ENCODE results near the gene OR7A5.
"Not testable (repeated sequence)": the region's sequence is repeated elsewhere in the genome, so short reads cannot be mapped to it uniquely, and the experiment has no call there.

The OR7A5 gene

GRCh38 chr19:14784730-14785101, 50.3 kb downstream of the OR7A5 start:
- H3K36me3 ChIP-seq (ENCODE audit: control insufficient read depth in 2 of 2, insufficient read depth in 1 of 2, low read length in 2 of 2); POLR2A ChIA-PET; H3K4me3 ChIP-seq (ENCODE audit: low read depth, low read length); H3K4me1 ChIP-seq (ENCODE audit: control insufficient read depth, insufficient read depth, low read length); H3K27ac ChIP-seq (ENCODE audit: extremely low read depth, low read depth, low read length); H3K9me3 ChIP-seq (ENCODE audit: control insufficient read depth, insufficient read depth, low read depth, low read length): not testable (repeated sequence)
- CTCF ChIA-PET = interaction anchor here (0.6 to 1.0 kb wide), 5 partner anchors 65 to 1852 kb away, joined by 3 read pairs; no protein-coding TSS in a partner anchor
- TF ChIP-seq EGR2 (tag by site-specific recombination; IDR thresholded peaks at IDR 0.05; ENCODE audit: low read depth) = peak; percentile 72; the same call in 1 of the 2 replicates
- TF ChIP-seq ZFHX2 (tag by site-specific recombination; conservative IDR thresholded peaks at IDR 0.05) = peak; percentile 76

- H3K4me1 ChIP-seq (ENCODE audit: control insufficient read depth, insufficient read depth, low read length); H3K9me3 ChIP-seq (ENCODE audit: control insufficient read depth, insufficient read depth, low read depth, low read length); H3K36me3 ChIP-seq (ENCODE audit: control insufficient read depth in 2 of 2, insufficient read depth in 1 of 2, low read length in 2 of 2); H3K27ac ChIP-seq (ENCODE audit: extremely low read depth, low read depth, low read length); H3K4me3 ChIP-seq (ENCODE audit: low read depth, low read length); CTCF ChIA-PET; POLR2A ChIA-PET: not testable (repeated sequence)
Measured at GRCh38 chr19:14783410-14783998, 51.5 kb downstream of the OR7A5 start.

DNA sequence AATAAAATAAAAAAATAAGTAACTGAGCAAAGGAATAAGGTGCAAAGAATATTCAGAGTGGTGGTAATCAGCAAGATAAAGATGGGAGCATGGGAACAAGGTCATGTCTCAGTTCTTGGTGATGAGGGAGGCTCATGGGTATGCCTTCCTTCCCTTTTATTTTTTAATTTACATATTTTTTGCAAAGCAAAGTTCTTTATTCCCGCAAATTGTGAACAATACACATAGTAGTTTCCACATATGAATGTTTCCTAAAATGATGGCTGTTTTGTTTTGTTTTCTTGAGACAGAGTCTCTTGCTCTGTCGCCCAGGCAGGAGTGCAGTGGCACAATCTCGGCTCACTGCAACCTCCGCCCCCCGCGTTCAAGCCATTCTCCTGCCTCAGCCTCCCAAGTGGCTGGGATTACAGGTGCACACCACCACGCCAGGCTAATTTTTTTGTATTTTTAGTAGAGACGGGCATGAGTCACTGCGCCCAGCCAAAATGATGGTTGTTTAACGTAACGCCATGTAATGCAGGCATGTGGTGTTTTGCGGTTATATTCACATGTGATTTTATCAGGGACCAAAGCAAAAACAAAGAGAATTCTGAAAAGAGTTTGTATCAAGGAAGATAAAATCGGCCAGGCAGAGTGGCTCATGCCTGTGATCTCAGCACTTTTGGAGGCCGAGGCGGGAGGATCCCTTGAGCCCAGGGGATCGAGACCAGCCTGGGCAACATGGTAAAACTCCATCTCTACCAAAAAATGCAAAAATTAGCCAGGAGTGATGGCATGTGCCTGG, 52.2 kb downstream of the OR7A5 start:
- no peak overlapping the region for H3K27ac ChIP-seq (ENCODE audit: extremely low read depth, low read depth, low read length)

DNA sequence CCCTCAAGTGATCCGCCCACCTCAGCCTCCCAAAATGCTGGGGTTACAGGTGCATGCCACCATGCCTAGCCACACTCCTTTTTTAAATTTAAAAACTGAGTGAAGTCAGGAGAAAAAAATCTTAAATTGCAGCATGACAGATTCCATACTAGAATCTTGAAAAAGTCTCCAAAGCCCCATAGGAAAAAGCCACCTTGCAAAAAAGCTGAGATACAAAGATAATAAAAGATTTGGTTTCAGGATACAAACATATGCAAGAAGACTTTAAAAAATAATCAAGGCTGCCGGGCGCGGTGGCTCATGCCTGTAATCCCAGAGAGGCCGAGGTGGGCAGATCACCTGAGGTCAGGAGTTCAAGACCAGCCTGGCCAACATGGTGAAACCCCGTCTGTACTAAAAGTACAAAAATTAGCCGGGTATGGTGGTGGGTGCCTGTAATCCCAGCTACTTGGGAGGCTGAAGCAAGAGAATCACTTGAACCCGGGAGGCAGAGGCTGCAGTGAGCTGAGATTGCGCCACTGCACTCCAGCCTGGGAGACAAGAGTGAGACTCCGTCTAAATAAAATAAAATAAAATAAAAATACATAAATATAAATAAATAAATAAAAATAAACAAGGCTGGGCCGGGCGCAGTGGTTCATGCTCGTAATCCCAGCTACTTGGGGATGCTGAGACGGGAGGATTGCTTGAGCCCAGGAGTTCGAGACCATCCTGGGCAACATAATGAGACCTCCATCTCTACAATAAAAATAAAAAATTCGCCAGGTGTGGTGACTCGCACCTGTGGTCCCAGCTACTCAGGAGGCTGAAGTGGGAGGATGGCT, 53.1 kb downstream of the OR7A5 start:
- H3K9me3 ChIP-seq (ENCODE audit: control insufficient read depth, insufficient read depth, low read depth, low read length); H3K4me3 ChIP-seq (ENCODE audit: low read depth, low read length); H3K4me1 ChIP-seq (ENCODE audit: control insufficient read depth, insufficient read depth, low read length); H3K36me3 ChIP-seq (ENCODE audit: control insufficient read depth in 2 of 2, insufficient read depth in 1 of 2, low read length in 2 of 2); H3K27ac ChIP-seq (ENCODE audit: extremely low read depth, low read depth, low read length): not testable (repeated sequence)
- POLR2A ChIA-PET = interaction anchor here (0.6 kb wide), 1 partner anchor 126 kb away, joined by 5 read pairs; no protein-coding TSS in a partner anchor
- CTCF ChIA-PET = interaction anchor here (0.7 kb wide), 1 partner anchor 108 kb away, joined by 4 read pairs; no protein-coding TSS in a partner anchor

More for the DNA sequence above, 52.2 kb downstream of the OR7A5 start:
- Histone ChIP-seq H3K36me3 (ENCODE audit: control insufficient read depth in 2 of 2, insufficient read depth in 1 of 2, low read length in 2 of 2) (no peaks in the 10 kb centered on the region), H3K9me3 (ENCODE audit: control insufficient read depth, insufficient read depth, low read depth, low read length) (no peaks in the 10 kb centered on the region), H3K4me1 (ENCODE audit: control insufficient read depth, insufficient read depth, low read length) (no peaks in the 10 kb centered on the region), H3K4me3 (ENCODE audit: low read depth, low read length) (no peak overlapping the region)
- ChIA-PET POLR2A (interaction anchor here (0.6 kb wide), 1 partner anchor 125 kb away, joined by 5 read pairs; no protein-coding TSS in a partner anchor), CTCF (interaction anchor here (0.7 kb wide), 1 partner anchor 108 kb away, joined by 4 read pairs; no protein-coding TSS in a partner anchor)
- TF ChIP-seq, protein P1, sequence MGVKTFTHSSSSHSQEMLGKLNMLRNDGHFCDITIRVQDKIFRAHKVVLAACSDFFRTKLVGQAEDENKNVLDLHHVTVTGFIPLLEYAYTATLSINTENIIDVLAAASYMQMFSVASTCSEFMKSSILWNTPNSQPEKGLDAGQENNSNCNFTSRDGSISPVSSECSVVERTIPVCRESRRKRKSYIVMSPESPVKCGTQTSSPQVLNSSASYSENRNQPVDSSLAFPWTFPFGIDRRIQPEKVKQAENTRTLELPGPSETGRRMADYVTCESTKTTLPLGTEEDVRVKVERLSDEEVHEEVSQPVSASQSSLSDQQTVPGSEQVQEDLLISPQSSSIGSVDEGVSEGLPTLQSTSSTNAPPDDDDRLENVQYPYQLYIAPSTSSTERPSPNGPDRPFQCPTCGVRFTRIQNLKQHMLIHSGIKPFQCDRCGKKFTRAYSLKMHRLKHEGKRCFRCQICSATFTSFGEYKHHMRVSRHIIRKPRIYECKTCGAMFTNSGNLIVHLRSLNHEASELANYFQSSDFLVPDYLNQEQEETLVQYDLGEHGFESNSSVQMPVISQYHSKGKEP (tag by site-specific recombination; IDR thresholded peaks at IDR 0.05) = no peak
- TF ChIP-seq, protein P2, sequence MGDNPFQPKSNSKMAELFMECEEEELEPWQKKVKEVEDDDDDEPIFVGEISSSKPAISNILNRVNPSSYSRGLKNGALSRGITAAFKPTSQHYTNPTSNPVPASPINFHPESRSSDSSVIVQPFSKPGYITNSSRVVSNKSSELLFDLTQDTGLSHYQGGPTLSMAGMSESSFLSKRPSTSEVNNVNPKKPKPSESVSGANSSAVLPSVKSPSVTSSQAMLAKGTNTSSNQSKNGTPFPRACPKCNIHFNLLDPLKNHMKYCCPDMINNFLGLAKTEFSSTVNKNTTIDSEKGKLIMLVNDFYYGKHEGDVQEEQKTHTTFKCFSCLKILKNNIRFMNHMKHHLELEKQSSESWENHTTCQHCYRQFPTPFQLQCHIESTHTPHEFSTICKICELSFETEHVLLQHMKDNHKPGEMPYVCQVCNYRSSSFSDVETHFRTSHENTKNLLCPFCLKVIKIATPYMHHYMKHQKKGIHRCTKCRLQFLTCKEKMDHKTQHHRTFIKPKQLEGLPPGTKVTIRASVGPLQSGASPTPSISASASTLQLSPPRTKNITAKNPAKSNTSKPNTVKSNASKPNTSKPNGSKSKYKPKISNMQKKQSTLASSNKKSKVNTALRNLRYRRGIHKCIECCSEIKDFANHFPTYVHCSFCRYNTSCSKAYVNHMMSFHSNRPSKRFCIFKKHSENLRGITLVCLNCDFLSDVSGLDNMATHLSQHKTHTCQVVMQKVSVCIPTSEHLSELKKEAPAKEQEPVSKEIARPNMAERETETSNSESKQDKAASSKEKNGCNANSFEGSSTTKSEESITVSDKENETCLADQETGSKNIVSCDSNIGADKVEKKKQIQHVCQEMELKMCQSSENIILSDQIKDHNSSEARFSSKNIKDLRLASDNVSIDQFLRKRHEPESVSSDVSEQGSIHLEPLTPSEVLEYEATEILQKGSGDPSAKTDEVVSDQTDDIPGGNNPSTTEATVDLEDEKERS (tag by site-specific recombination; IDR thresholded peaks at IDR 0.05) = no peak
- TF ChIP-seq ZNF704 (tag by site-specific recombination; IDR thresholded peaks at IDR 0.05) (no peak), ZNF302 (tag by site-specific recombination; IDR thresholded peaks at IDR 0.05; ENCODE audit: low read depth) (no peak), MEIS1 (CRISPR knock-in tag; IDR thresholded peaks at IDR 0.05; ENCODE audit: borderline replicate concordance) (no peak), ZNF37A (tag by site-specific recombination; IDR thresholded peaks at IDR 0.05) (no peak), ZNF211 (tag by site-specific recombination; IDR thresholded peaks at IDR 0.05; ENCODE audit: low read depth) (no peak), ZNF19 (tag by site-specific recombination; IDR thresholded peaks at IDR 0.05; ENCODE audit: low read depth) (no peak), ZNF10 (tag by site-specific recombination; IDR thresholded peaks at IDR 0.05) (no peak), SETDB1 (IDR thresholded peaks at IDR 0.05; ENCODE audit: insufficient read length, low read length) (no peak), OSR2 (tag by site-specific recombination; IDR thresholded peaks at IDR 0.05) (no peak)

DNA sequence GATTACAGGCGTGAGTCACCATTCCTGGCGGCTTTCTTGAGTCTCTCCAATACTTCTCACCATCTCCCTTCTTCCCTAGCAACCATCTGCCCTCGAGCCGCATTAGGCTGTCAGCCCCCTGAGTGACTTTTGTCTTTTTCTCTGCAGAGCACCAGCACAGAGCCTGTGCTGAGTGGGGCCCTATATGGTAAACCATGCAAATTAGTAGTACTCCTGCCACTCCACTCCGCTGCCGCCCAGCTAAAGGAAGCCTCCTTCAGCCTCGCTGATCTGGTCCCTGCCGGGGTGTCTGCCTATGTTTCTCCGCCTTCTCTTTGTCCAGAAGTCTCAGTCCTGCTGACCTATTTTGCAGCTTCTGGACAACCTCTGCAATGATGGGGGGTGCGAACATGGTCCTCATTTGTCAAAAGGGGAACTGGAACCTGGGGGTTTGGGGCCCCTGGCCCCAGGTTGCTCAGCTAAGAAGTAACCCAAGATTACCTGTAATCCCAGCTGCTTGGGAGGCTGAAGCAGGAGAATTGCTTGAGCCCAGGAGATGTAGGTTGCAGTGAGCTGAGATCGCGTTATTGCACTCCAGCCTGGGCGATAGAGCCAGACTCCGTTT, 54.3 kb downstream of the OR7A5 start:
- POLR2A ChIA-PET; H3K4me3 ChIP-seq (ENCODE audit: low read depth, low read length); H3K36me3 ChIP-seq (ENCODE audit: control insufficient read depth in 2 of 2, insufficient read depth in 1 of 2, low read length in 2 of 2); H3K4me1 ChIP-seq (ENCODE audit: control insufficient read depth, insufficient read depth, low read length); H3K9me3 ChIP-seq (ENCODE audit: control insufficient read depth, insufficient read depth, low read depth, low read length); H3K27ac ChIP-seq (ENCODE audit: extremely low read depth, low read depth, low read length); CTCF ChIA-PET: not testable (repeated sequence)

All from HEK293 (cell line).